Ovary (tissue), 9 donors: Measurements from ENCODE around the gene DEPDC5. TPM values are rescaled to one million over a fixed set of nuclear protein-coding genes. Genes with fewer than 3 reads are reported as not detected.

ENCODE experiments used
- DNase-seq, 5 donors: peaks; one replicate each; pipeline ENCODE4 v3.0.0-alpha.2; 2019 to 2020
- H3K27ac ChIP-seq, 2 donors: fragments of 200-600 bp; one replicate each; pipeline versions ENCODE4 v1.5.1 to v1.8.0; 2019 to 2022
- H3K27me3 ChIP-seq: fragments of 200-600 bp; one replicate; pipeline ENCODE4 v1.8.0; 2022
- H3K36me3 ChIP-seq: fragments of 200-600 bp; sonication (generic); one replicate; pipeline ENCODE4 v1.5.1; 2019
- H3K4me1 ChIP-seq: one replicate; pipeline ENCODE4 v1.8.1; 2013; ENCODE audit warnings: mild to moderate bottlenecking, moderate library complexity; ENCODE audit not compliant: insufficient read depth
- H3K4me3 ChIP-seq: fragments of 200-600 bp; sonication (generic); one replicate; pipeline ENCODE4 v1.5.1; 2017
- H3K9me3 ChIP-seq, 2 donors: fragments of 200-600 bp in 1 of 2; sonication (generic) in 1 of 2; one replicate each; pipeline versions ENCODE4 v1.5.1 to v1.8.1; 2013 to 2019; ENCODE audit warnings: mild to moderate bottlenecking in 1 of 2, moderate library complexity in 1 of 2
- CTCF ChIP-seq, 3 donors: fragments of 450-650 bp in 2 of 3; fragments of 200-600 bp in 1 of 3; IDR thresholded peaks; one replicate each; pipeline versions ENCODE4 v1.5.1 to v1.8.0; 2016 to 2022; ENCODE audit warnings: antibody characterized with exemption in 3 of 3, mild to moderate bottlenecking in 1 of 3
- EP300 ChIP-seq: sonication (generic); formaldehyde crosslinking; IDR thresholded peaks from one replicate; pipeline ENCODE4 v1.6.1; 2017; ENCODE audit warnings: antibody characterized with exemption
- POLR2A ChIP-seq: fragments of 450-650 bp; IDR thresholded peaks from one replicate; pipeline ENCODE4 v1.6.1; 2017; ENCODE audit warnings: antibody characterized with exemption, mild to moderate bottlenecking, moderate library complexity
- WGBS, 3 donors: extraction: QIAGEN DNeasy Blood & Tissue Kit in 1 of 3; methylation state at CpG; one replicate each; pipeline versions ENCODE4 v1.1.5 to v1.1.7; 2013 to 2017; 5-methylcytosine and 5-hydroxymethylcytosine counted together
- intact Hi-C, 4 donors: fragments of 100-400 bp; cut with DNase I; formaldehyde crosslinking; loops; one replicate each; pipeline versions ENCODE4 v1.11.0 to v1.15.1; 2022 to 2023
- polyA plus RNA-seq, 2 donors: library from polyadenylated mRNA; stranded (reverse); fragments of 200-250 nt in 1 of 2; fragments of 350-450 nt in 1 of 2; fragmentation: Illumina TruSeq in 1 of 2; extraction: RNeasy Lipid Tissue Mini Kit (QIAGEN cat#74804) in 1 of 2; gene quantifications; one replicate each; pipeline ENCODE4 v1.2.3, GENCODE V29; 2013 to 2014
- total RNA-seq, 7 donors: library from RNA; depleted of rRNA in 2 of 7; stranded (reverse); fragments of >200 nt in 2 of 7; fragmentation: NEBNext Ultra II Directional in 3 of 7; extraction: Animal tissue kit (Norgen Biotek cat#: 25700) in 3 of 7; gene quantifications; one replicate each; pipeline versions ENCODE4 v1.1.0 to v1.2.4, GENCODE V29; 2016 to 2023
- donor health status: DM: no; HTN: no; CAD: no; lungs with moderate emphysema.
- donor health status: DM: no; HTN: no; CAD: no.
- donor health status: Bipolar disorder and iron deficiency.
- donor health status: DM: yes; HTN: yes; CAD: no.
- donor health status: DM: no; HTN: no; CAD: no.
- donor health status: DM: yes; HTN: yes; CAD: no.

Gene DEPDC5
- total and polyA plus RNA-seq, 9 donors, result 12.1 to 73.3 (median 32.8) TPM

- Histone ChIP-seq H3K27me3 (no peaks in the 10 kb centered on the region), H3K4me3 (no peak overlapping the region), H3K27ac (no peak overlapping the region), H3K9me3 (no peaks in the 10 kb centered on the region), H3K36me3 (no peaks in the 10 kb centered on the region), H3K4me1 (peaks cover 7% of the 10 kb centered on the region)
- DNase-seq, result no peak
- WGBS, 3 donors, result 80 to 82% (median 81%) methylated on average over 6 of the region's 6 CpGs
- intact Hi-C loops, result no loop called here
- TF ChIP-seq EP300 (no peak), POLR2A (no peak), CTCF (IDR thresholded peaks at IDR 0.05) (no peak)
These were observed 139.6 kb downstream of the DEPDC5 start for GRCh38 chr22:31893460-31893859.

GRCh38 chr22:31895411-31896123, 141.7 kb downstream of the DEPDC5 start:
- no peaks in the 10 kb centered on the region for H3K9me3 ChIP-seq
- H3K27me3 ChIP-seq, result no peaks in the 10 kb centered on the region
- WGBS, 3 donors, result 15 to 38% (median 15%) methylated on average over 2 of the region's 2 CpGs
- TF ChIP-seq EP300 (no peak), POLR2A (no peak), CTCF (IDR thresholded peaks at IDR 0.05) (no peak)
- H3K36me3 ChIP-seq, result no peaks in the 10 kb centered on the region
- peaks cover 7% of the 10 kb centered on the region for H3K4me1 ChIP-seq
- intact Hi-C loops, result no loop called here
- no peak overlapping the region for H3K27ac ChIP-seq
- no peak for DNase-seq
- no peak overlapping the region for H3K4me3 ChIP-seq

GRCh38 chr22:31896472-31896871, 142.7 kb downstream of the DEPDC5 start:
- intact Hi-C loops, result no loop called here
- DNase-seq, result no peak
- no peaks in the 10 kb centered on the region for H3K9me3 ChIP-seq
- WGBS, 3 donors, result 55 to 77% (median 67%) methylated on average over 1 of the region's 1 CpG
- TF ChIP-seq EP300, result no peak
- TF ChIP-seq CTCF (IDR thresholded peaks at IDR 0.05), result no peak
- no peak for TF ChIP-seq POLR2A
- H3K4me1 ChIP-seq, result peaks cover 7% of the 10 kb centered on the region
- H3K4me3 ChIP-seq, result no peak overlapping the region
- no peak overlapping the region for H3K27ac ChIP-seq
- H3K36me3 ChIP-seq, result no peaks in the 10 kb centered on the region
- no peaks in the 10 kb centered on the region for H3K27me3 ChIP-seq

- TF ChIP-seq EP300 (no peak), CTCF (IDR thresholded peaks at IDR 0.05) (no peak), POLR2A (no peak)
- Histone ChIP-seq H3K27ac (no peak overlapping the region), H3K4me1 (peaks cover 7% of the 10 kb centered on the region), H3K36me3 (no peaks in the 10 kb centered on the region), H3K27me3 (no peaks in the 10 kb centered on the region), H3K4me3 (no peak overlapping the region), H3K9me3 (no peaks in the 10 kb centered on the region)
- DNase-seq, result no peak
- intact Hi-C loops, result no loop called here
- WGBS, 3 donors, result 40 to 53% (median 44%) methylated on average over 16 of the region's 16 CpGs
These were observed 144.3 kb downstream of the DEPDC5 start for GRCh38 chr22:31897842-31898805.
